GM21529 (cell line): ENCODE results near the gene ZFAND3.

Source experiments
- ATAC-seq: cut with Tn5 transposase; IDR thresholded peaks from one replicate; pipeline ENCODE4 v1.9.1; 2021; ENCODE audit not compliant: unreplicated experiment

ZFAND3 gene

DNA sequence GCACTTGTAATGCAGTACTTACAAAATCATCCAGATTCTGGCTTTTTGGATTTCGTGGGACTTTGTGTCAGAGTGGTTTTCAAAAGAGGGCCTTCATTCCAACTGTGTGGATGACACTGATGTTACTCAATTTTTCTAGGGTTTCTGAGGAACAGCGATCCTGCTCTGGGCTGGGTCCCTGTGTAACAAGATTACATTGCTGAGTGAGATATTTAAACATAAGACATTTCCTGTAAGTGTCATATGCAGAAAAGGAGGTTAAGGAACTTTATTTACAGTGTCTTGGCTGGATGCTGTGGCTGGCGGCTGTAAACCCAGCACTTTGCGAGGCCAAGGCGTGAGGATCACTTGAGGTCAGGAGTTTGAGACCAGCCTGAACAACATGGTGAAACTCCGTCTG lies 6.7 kb downstream of the ZFAND3 start:
- ATAC-seq, result no peak

DNA sequence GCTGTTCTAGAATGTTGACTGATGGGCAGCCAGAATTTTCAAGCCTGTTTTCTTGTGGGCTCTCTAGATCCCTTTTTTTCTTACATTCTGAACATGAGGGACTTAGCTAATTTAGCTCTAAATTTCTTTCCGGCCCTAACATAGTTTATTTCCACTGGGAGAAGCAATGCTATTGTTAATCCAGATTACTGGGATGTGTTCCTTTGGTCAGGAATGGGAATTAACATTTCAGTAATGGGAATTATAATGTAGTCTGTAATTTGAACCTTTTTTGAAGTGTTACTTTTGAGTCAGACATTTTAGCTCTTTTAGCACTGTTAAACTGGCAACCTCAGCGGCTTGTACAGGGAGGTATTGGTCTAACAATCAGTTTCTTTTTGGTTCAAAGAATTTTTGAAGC lies 7.5 kb downstream of the ZFAND3 start:
- no peak for ATAC-seq

DNA sequence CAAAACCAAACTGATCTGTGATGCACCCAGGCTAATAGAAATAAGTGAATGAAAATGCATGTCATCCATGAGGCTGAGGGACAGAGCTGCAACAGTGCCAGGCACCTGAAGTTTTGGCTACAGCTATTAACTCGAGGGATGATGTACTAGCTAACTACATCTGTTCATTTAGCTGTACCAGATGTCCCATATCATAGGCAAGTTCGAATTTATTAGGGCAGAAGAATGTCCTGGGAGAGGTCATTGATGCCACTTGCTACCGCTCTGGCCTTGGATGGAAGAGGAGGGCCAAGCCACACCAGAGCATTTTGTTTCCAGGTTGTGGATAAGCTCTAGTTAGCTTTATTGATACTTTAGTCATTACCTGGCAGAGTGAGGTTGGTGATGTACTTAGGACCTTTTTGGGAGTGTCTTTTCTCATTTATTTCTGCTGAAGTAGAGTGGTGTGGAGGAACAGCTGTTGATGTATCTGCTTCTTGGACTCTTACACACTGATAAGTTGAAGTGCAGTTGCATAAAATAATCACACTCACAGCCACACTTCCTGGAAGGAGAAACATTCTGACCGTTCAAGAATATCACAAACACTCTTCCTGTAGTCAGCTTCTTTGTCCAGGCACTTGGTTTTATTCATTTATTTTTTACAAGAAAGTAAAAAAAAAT lies 8.2 kb downstream of the ZFAND3 start:
- no peak for ATAC-seq

DNA sequence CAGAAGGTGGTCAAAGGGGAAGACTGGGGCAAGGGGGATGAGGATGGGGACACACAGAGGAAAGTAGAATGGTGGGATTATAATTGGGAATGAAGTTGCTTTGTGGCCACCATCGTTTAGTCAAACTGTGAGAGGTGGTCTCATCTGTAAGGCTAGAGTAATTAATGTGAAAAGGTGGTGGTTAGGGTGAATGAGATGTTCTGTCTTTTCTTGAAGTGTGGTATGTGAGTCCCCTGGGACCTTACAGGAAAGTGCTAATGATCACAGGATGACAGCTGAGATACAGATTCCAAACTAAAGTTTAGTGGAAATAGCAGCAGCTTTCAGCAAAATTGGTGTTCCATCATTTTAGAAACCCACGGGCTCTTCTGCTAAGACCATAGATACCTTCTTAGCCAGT lies 10.7 kb downstream of the ZFAND3 start:
- no peak for ATAC-seq

DNA sequence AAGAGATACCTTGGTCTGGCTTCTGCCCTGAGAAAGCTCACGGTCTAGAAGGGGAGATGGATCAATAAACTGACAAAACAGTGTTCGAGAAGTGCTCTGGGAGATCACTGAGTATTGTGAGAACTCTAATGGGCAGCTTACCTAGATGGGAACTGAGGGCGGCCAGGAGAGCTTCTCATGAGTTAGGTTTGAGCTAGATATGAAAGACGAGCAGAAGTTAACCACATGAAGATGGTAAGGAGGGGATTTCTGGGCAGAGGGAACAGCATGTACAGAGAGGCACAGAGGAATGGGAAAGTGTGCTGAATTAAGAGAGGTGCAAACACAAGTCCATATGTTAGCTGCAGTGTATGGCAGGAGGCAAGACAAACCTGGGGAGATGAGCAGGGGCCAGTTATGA lies 11.9 kb downstream of the ZFAND3 start:
- no peak for ATAC-seq

DNA sequence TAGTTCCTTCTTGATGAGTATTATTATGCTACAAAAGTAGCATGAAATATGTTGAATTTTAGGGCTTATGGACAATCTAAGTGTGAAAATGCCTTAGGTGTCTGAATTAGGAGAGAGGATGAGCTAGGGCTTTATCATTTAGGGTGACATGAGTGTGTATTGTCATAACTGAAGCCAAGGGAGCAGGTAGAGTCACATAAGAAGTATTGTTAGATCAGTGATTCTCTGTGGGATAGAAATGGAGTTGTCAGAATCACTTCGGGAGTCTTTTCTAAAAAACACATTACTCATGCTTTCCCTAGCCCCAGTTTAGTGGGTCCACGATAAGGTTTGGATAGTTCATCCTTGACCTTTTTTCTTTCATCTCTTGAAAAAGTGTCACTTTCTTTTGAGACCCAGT lies 16.4 kb downstream of the ZFAND3 start:
- no peak for ATAC-seq

DNA sequence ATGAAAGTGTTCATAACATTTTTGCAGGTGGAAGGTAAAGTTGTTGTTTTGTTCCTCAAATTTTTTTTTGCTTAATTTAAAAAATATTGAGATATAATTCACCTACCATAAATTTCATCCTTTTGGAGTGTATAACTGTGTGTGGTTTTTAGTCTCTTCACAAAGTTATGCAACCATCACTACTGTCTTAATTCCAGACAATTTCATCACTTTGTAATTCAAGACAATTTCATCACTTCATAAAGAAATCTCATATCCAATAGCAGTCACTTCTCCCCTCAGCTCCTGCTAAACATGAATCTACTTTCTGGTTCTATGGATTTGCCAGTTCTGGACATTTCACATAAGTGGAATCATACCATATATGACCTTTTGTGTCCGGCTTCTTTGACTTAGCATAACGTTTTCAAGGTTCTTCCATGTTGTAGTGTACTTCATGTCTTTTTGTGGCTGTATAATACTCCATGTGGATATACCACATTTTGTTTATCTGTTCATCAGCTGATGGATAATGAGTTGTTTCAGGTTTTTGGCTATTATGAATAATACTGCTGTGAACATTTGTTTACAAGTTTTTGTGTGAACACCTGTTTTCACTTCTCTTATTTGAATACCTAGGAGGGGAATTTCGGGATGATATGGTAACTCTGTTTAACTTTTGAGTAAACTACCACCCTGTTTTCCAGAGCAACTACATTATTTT lies 18.8 kb downstream of the ZFAND3 start:
- no peak for ATAC-seq

DNA sequence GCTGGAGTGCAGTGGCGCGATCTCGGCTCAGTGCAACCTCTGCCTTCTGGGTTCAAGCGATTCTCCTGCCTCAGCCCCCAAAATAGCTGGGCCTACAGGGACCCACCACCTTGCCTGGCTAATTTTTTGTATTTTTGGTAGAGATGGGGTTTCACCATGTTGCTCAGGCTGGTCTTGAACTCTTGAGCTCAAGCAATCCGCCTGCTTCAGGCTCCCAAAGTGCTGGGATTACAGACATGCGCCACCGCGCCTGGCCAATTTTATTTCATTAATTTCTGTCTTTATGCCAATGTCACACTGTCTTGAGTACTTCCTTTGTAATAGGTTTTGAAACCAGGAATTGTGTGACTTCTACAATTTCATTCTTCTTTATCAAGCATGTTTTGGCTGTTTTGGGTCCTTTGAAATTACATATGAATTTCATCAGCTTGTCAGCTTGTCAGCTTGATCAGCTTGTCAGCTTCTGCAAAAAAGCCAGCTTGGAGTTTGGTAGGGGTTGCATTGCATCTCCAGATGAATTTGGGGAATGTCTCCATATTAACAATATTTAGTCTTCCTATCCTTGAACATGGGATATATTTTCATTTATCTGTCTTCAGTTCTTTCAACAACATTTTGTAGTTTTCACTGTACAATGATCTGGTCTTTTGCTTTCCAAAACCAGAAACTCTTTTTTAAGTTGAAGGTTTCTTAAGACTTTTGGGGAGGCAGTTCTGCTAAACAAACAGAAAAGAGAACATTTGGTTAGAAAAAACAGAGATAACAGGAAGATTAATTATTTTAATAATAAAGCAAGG lies 20.8 kb downstream of the ZFAND3 start:
- no peak for ATAC-seq

DNA sequence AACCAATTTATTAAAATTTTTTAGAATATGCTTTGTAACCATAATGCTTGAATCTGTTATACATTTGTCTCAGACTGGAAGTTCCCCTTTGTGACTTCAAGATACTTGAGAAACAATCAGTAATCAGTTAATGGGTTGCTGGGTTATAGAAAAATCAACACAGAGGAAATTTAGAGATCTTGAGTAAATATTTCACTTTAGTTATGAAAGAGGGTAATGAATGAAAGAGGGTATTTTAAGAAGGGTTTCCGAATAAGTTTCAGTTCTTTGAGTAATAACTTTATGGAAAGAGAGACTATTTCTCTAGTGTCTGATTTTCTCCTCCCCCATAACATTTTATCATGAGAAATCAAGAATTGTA lies 21.4 kb downstream of the ZFAND3 start:
- ATAC-seq, result no peak

DNA sequence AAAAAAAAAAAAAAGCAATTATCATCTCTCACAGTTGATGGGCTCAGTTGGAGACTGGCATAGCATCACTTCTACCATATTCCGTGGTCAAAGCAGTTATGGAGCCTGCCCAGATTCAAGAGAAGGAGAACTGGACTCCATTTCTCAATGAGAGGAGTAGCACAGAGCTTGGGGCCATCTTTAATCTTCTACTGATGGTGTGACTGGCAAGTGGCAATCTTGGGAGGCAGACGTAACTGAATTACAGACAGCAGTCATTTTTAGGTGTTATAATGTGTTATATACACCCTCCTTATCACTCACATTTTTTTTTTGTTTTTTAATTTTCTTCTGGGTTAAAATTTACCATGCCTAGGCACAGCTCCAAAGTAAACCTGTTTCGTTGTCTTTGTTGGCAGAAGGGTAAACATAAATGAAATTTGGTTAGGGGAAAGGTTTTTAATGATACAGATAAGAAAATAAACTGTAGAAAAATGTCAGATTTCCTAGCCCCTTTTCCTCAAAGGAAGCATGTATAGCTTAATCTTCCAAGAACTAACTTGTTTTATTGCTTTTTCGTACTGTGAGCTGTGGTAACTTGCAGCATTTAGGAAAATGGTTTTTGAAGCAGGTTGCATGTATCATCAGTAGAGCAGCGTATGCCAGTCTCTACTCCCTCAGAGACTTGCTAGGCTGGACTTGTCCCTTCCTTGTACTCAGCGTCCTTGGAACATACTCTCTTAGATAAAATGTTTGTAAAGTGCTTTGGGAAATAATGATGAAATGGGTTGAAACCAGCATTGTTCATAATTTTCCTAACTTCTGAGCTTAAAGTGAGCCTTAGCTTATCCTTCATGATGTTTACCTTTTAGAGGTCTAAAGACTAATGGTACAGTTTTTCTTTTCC lies 25.7 kb downstream of the ZFAND3 start:
- no peak for ATAC-seq

DNA sequence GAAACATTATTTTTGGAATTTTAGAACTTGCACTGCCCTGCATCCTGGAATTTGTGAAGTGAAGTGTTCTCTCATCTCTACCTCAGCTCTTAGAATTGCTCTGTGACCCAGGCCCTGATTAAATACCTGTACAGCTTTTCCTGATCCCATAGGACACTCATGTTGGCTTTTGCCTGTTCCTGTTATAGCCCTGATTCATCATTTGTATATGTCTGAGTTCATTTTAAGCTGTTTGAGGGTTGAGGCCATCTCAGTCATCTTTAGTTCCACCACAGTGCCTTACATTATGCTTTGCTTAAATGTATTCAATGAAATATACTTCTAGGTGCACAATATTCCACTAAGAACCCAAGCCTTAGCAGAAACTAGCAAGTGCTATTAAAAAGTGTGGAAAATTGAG lies 26.4 kb downstream of the ZFAND3 start:
- ATAC-seq, result no peak

DNA sequence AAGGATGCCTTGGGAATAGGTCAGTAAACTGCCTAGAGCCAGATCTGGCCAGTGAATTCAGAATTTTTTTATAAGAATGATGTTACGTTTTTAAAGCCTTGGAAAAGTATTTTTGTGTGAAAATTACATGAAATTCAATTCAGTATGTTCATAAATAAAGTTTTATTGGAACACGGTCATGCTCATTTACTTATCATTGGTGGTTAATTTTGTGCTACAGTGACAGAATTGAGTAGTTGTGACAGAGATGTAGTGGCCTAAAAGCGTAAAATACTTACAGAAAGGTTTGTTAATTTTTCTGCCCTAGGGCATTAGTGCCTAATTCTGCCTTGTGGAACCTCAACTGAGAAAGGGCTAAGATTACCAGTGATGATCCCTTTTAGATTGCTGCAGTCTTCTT lies 28.2 kb downstream of the ZFAND3 start:
- ATAC-seq, result no peak

DNA sequence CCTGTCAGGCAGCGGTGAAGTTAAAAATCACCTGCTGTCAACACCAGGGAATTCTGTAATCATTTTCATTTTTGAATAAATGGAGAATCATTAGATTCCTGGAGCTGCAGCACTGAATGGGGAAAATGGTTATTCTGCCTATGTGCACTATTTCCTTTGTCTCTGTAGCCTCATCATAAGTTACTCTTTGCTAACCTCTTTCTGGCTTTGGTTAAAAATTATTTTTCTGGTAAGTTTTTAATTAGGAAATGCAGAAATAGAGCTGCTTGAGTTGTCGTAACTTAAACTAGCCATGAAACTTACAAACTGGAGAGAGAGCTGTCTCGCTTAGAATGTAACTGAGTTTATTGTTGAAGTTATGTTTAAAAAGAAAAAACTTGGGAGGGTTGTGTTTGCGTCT lies 28.8 kb downstream of the ZFAND3 start:
- ATAC-seq, result no peak

DNA sequence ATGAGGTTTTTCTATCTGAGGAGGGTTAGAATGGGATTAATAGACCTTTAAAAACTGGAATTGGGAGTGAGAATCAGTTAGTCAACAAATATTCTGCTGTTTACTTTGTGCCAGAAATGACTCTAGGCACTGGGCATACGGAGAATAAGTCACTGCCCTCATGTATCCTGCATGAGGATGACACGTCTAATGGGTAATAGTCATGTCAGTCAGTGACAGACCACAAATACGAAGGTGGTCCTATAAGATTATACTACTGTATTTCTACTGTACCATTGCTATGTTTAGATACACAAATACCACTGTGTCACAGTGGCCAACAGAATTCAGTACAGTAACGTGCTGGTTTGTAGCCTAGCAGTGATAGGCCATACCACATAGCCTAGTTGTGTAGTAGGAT lies 30.7 kb downstream of the ZFAND3 start:
- no peak for ATAC-seq

DNA sequence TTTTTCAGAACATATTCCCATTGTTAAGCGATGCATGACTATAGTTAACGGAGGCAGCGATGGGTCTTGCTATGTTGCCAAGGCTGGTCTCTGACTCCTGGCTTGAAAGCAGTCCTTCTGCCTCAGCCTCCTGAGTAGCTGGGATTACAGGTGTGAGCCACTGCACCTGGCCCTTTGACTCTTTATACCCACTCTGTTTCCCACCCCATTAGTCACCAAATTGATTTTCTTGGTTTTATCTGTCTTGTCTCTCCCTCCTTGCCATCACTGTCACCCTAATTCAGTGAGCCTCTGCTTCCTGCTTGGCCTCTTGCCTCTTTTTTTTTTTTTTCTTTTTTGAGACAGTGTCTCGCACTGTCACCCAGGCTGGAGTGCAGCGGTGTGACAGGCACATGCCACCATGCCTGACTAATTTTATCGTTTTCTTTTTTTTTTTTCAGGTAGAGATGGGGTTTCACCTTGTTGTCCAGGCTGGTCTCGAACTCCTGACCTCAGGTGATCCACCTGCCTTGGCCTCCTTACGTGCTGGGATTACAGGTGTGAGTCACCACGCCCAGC lies 31.3 kb downstream of the ZFAND3 start:
- no peak for ATAC-seq

DNA sequence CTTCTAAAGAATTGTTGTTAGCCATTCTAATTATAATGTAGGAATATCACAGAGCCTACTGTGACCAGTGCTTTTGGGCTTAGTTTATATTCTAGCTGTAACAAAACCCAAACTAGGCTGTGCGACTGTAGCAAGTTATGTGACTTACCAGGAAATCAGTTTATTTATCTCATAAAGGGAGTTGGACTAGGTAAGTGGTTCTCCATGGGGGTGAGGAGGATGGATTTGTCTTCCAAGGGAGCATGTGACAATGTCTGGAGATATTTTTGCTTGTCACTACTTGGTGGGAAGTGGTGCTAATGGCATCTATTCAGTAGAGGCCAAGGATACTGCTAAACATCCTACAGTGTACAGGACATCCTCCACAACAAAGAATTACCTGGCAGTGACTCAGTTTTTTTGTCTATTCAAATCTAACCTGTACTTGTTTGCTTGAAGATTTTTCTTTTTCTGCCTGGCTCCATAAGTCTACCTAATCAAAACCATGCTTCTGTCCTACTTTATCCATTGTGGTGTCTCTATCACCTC lies 32.5 kb downstream of the ZFAND3 start:
- ATAC-seq, result no peak

DNA sequence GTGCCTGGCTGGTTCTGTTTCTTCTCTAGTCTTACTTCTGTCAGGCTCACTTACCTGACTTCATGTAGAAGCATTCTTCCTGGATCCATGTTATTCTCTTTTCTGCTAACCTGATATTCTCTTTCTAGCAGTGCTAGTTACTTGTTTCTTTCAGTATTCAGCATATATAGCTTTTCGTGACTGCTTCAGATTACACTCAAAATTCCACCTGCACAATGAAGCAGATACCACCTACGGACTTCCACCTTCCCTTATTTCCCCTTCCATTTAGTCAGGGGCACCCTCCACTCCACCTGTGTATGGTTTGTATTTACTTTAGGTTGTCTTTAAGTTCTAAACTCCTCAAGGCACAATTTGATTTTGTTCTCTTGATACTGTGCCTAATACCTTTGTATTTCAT lies 36.8 kb downstream of the ZFAND3 start:
- no peak for ATAC-seq

DNA sequence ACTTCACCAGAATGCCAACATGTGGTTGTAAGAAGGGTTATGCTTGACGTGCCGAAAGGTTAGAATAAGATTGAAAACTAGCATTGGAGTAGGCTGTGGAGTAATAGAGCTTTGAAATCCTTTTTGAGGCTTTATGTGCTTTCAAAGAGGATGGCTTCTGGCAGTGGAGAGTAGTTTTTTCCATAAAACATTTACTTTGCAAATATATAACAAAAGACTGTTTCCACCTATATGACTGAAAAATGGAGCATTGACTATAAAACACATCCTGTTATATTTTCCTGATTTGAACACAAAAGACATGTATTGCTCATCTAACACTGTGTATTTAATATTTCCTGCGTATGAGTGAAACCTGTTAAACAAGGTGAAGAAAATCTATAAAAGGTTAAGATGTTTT lies 38.8 kb downstream of the ZFAND3 start:
- ATAC-seq, result no peak

DNA sequence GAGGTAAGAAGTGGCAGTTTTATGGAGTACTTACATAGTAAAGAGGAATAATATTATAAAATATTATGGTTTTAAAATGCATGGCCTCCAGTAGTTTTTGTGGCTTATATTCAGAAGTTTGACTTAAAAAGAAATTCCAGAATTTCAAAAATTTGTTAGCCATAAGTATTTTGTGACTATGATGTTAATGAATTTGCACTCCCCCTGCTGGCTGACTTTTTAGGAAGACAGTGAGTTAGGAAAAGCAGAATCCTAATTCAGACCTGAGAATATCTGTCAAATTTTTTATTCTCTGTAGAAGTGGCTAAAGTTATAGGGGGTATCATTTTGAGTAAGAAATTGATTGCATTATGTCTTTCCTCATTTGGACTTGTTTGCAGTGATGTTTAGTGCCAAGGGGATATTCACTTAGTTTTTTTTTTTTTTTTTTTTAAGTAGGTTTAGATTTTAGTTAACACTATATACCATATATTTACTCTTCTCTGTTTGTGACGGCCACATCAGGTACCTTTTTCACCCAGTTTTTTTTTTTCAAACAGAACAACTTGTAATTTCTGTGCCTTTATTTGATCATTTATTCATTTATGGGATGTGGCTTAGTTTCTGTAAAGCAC lies 40.8 kb downstream of the ZFAND3 start:
- ATAC-seq, result no peak

DNA sequence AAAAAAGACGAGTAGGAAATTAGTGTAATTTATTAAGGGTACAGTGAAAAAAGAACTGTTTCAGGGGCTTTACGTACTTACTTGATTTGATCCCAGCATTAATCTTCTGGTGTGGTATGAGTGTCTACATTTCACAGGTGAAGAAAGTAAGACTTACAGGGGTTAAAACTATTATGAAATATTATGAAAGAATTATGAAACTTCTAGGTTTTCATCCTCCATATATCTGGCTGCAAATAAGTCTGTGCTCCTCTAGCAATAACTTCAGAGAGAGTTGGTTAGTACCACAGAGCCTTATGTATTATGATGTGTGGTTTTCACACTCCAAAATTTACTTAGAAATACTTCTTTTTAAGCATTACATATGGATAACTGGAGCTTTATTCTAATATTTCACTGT lies 41.9 kb downstream of the ZFAND3 start:
- ATAC-seq, result no peak
